Measurements from ENCODE around the gene HNRNPM. TPM values are rescaled to one million over a fixed set of nuclear protein-coding genes. Genes with fewer than 3 reads are reported as not detected.

The HNRNPM gene
- total RNA-seq, 2 experiments from 2014 or later: 90.0 to 280 TPM

DNA sequence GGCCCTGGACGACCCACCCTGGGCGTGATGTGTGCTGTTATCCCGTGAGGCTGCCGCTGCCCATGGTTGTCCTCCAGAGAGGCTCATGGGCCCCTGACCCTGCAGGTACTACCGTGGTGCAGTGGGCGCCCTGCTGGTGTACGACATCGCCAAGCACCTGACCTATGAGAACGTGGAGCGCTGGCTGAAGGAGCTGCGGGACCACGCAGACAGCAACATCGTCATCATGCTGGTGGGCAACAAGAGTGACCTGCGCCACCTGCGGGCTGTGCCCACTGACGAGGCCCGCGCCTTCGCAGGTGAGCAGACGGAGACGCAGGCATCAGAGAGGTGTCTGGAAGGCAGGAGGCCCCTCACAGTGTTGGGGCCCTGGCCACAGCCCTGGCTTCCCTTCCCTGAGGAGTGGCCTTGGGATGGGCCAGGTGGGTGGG, 42.8 kb upstream of the HNRNPM start:
- H3K4me2 ChIP-seq (ENCODE audit: low read length): no peak overlapping the region
- H3K9me3 ChIP-seq (ENCODE audit: low read length): no peaks in the 10 kb centered on the region
- no peaks in the 10 kb centered on the region for H3K79me2 ChIP-seq (ENCODE audit: insufficient read depth, low read depth, low read length)
- no peak overlapping the region for H2AFZ ChIP-seq (ENCODE audit: low read length)
- BruUV-seq (replicated peaks): no TSS peak
- H3K4me1 ChIP-seq (ENCODE audit: insufficient read depth, low read length, poor library complexity, severe bottlenecking): no peaks in the 10 kb centered on the region
- intact Hi-C loops (cut with micrococcal nuclease; ENCODE audit: unreplicated experiment): no loop called here
- DNase-seq (ENCODE audit: low spot score): no peak
- no peak overlapping the region for H3K4me3 ChIP-seq (ENCODE audit: low read depth, low read length, poor library complexity, severe bottlenecking)
- ChIA-PET POLR2A (interaction anchor here (0.6 to 0.7 kb wide), 2 partner anchors 16 to 27 kb away, joined by 3 to 5 read pairs; no protein-coding TSS in a partner anchor), CTCF (ENCODE audit: unreplicated experiment) (no interaction called here)
- no peaks in the 10 kb centered on the region for H3K9me2 ChIP-seq (ENCODE audit: insufficient read depth, low read length)
- TF ChIP-seq EZH2phosphoT487 (IDR thresholded peaks at IDR 0.05; ENCODE audit: borderline replicate concordance, low read depth, low read length): no peak
- TF ChIP-seq, protein P1, sequence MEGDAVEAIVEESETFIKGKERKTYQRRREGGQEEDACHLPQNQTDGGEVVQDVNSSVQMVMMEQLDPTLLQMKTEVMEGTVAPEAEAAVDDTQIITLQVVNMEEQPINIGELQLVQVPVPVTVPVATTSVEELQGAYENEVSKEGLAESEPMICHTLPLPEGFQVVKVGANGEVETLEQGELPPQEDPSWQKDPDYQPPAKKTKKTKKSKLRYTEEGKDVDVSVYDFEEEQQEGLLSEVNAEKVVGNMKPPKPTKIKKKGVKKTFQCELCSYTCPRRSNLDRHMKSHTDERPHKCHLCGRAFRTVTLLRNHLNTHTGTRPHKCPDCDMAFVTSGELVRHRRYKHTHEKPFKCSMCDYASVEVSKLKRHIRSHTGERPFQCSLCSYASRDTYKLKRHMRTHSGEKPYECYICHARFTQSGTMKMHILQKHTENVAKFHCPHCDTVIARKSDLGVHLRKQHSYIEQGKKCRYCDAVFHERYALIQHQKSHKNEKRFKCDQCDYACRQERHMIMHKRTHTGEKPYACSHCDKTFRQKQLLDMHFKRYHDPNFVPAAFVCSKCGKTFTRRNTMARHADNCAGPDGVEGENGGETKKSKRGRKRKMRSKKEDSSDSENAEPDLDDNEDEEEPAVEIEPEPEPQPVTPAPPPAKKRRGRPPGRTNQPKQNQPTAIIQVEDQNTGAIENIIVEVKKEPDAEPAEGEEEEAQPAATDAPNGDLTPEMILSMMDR (conservative IDR thresholded peaks at IDR 0.05; ENCODE audit: low read length): no peak
- no peaks in the 10 kb centered on the region; the same call in 1 of the 2 replicates for H4K20me1 ChIP-seq (ENCODE audit: insufficient read depth, low read length)
- no peak overlapping the region for H3K27ac ChIP-seq (ENCODE audit: low read depth, low read length, poor library complexity, severe bottlenecking)
- H3K36me3 ChIP-seq (ENCODE audit: insufficient read depth, low read length): peaks cover 25% of the 10 kb centered on the region

DNA sequence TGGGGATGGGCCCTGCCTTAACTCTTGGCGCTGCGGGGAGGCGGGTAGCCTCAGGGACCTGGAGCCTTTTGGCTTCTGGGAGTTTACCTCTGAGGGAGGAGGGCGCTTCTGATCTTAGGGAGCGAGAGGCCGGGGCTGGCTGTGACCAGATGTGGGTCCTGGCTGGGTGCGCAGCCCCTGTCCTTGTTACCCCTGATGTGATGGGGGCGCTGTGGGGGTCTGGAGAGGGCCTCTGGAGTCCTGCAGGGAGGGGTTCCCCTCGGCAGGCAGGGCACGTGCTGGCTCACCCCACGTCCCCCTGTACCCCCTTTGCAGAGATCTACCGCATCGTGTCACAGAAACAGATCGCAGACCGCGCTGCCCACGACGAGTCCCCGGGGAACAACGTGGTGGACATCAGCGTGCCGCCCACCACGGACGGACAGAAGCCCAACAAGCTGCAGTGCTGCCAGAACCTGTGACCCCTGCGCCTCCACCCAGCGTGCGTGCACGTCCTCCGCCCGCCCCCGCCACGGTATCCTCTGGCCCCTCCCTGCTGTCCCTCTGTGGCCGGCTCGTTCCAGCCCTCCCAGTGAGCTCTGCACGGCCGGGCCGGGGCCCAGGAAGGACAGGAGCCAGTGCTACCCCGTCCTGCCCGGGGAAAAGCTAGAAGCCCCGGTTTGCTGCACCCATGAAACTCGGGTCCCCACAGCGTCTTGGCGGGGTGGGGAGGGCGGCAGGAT, 41.5 kb upstream of the HNRNPM start:
- Histone ChIP-seq H2AFZ (ENCODE audit: low read length) (no peak overlapping the region), H4K20me1 (ENCODE audit: insufficient read depth, low read length) (no peaks in the 10 kb centered on the region), H3K27ac (ENCODE audit: low read depth, low read length, poor library complexity, severe bottlenecking) (no peak overlapping the region), H3K4me1 (ENCODE audit: insufficient read depth, low read length, poor library complexity, severe bottlenecking) (no peaks in the 10 kb centered on the region), H3K79me2 (ENCODE audit: insufficient read depth, low read depth, low read length) (no peaks in the 10 kb centered on the region), H3K4me2 (ENCODE audit: low read length) (no peak overlapping the region), H3K9me3 (ENCODE audit: low read length) (no peaks in the 10 kb centered on the region), H3K36me3 (ENCODE audit: insufficient read depth, low read length) (peaks cover 25% of the 10 kb centered on the region), H3K9me2 (ENCODE audit: insufficient read depth, low read length) (no peaks in the 10 kb centered on the region), H3K4me3 (ENCODE audit: low read depth, low read length, poor library complexity, severe bottlenecking) (no peak overlapping the region)
- intact Hi-C loops (cut with micrococcal nuclease; ENCODE audit: unreplicated experiment): no loop called here
- ChIA-PET POLR2A (no interaction called here), CTCF (ENCODE audit: unreplicated experiment) (no interaction called here)
- no peak for TF ChIP-seq EZH2phosphoT487 (IDR thresholded peaks at IDR 0.05; ENCODE audit: borderline replicate concordance, low read depth, low read length)
- TF ChIP-seq, protein P1 (conservative IDR thresholded peaks at IDR 0.05; ENCODE audit: low read length): no peak
- BruUV-seq (replicated peaks): no TSS peak
- DNase-seq (ENCODE audit: low spot score): no peak

DNA sequence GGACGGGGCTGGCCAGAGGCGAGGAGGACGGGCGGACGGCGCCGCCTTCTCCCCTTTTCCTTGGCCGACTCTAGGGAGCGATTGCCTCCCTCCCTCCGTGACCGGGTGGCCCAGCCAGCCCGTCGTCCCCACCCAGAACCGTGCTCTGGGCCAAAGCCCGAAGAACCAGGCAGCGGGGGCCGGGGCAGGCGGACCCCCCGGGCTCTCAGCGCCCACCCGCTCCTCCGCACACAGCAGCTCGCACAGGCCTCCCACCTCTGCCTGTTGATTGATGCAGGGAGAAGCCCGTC, 41.0 kb upstream of the HNRNPM start:
- H3K79me2 ChIP-seq (ENCODE audit: insufficient read depth, low read depth, low read length): no peaks in the 10 kb centered on the region
- no peak for DNase-seq (ENCODE audit: low spot score)
- CTCF ChIA-PET (ENCODE audit: unreplicated experiment): no interaction called here
- H4K20me1 ChIP-seq (ENCODE audit: insufficient read depth, low read length): no peaks in the 10 kb centered on the region
- no peak overlapping the region for H3K4me3 ChIP-seq (ENCODE audit: low read depth, low read length, poor library complexity, severe bottlenecking)
- TSS peak; percentile 75 for BruUV-seq (replicated peaks)
- H3K36me3 ChIP-seq (ENCODE audit: insufficient read depth, low read length): peaks cover 25% of the 10 kb centered on the region
- H3K4me2 ChIP-seq (ENCODE audit: low read length): no peak overlapping the region
- intact Hi-C loops (cut with micrococcal nuclease; ENCODE audit: unreplicated experiment): no loop called here
- no peak overlapping the region for H2AFZ ChIP-seq (ENCODE audit: low read length)
- TF ChIP-seq, protein P1 (conservative IDR thresholded peaks at IDR 0.05; ENCODE audit: low read length): no peak
- no peak for TF ChIP-seq EZH2phosphoT487 (IDR thresholded peaks at IDR 0.05; ENCODE audit: borderline replicate concordance, low read depth, low read length)
- no peaks in the 10 kb centered on the region for H3K9me2 ChIP-seq (ENCODE audit: insufficient read depth, low read length)
- POLR2A ChIA-PET: no interaction called here
- no peaks in the 10 kb centered on the region for H3K9me3 ChIP-seq (ENCODE audit: low read length)
- H3K4me1 ChIP-seq (ENCODE audit: insufficient read depth, low read length, poor library complexity, severe bottlenecking): no peaks in the 10 kb centered on the region
- H3K27ac ChIP-seq (ENCODE audit: low read depth, low read length, poor library complexity, severe bottlenecking): no peak overlapping the region
